GM12891 (cell line): Measurements from ENCODE around the gene GRIK2.

Experiments used
- PAX5 ChIP-seq: IDR thresholded peaks from 2 replicates; pipeline ENCODE4 v1.6.1; 2011; ENCODE audit warnings: low read length, moderate library complexity, mild to moderate bottlenecking; ENCODE audit not compliant: insufficient read depth, severe bottlenecking
- POLR2A ChIP-seq: IDR thresholded peaks from 2 replicates; pipeline ENCODE4 v1.6.1; 2011; ENCODE audit warnings: low read depth, low read length, control low read depth
- POLR2AphosphoS5 ChIP-seq: IDR thresholded peaks from 2 replicates; pipeline ENCODE4 v1.6.1; 2011; ENCODE audit warnings: low read depth, low read length, control low read depth
- SPI1 ChIP-seq: IDR thresholded peaks from 2 replicates; pipeline ENCODE4 v1.6.1; 2011; ENCODE audit warnings: low read depth, low read length, control low read depth
- TAF1 ChIP-seq: IDR thresholded peaks from 2 replicates; pipeline ENCODE4 v1.6.1; 2011; ENCODE audit warnings: low read depth, low read length, control low read depth

DNA sequence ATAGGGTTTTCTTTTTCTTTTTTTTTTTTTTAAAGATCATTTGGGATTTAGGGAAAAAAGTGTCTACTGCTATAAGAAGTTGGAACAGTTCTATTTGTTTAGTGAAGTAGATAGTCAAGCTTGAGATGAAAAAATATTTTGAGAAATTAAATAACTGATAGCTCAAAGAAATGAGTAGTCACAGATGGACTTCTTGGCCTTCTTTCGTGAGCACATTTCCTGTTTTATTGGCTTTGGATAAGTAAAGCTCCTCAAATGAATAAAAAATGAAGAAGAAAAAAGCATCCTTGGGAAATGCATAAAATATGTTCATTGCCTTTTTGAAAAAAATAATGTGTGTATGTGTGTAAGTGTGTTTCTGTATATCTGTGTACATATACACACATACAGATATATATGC is 515.9 kb downstream of the GRIK2 start:
- TF ChIP-seq POLR2A (no peak), PAX5 (no peak), POLR2AphosphoS5 (no peak), TAF1 (no peak), SPI1 (no peak)
